ENCODE data around the gene DSCAM.

DSCAM gene

GRCh38 chr21:40562242-40563002, 284.5 kb downstream of the DSCAM start:
- no peaks in the 10 kb centered on the region for H3K4me1 Mint-ChIP-seq (ENCODE audit: low read depth)
- no peak overlapping the region for H3K4me3 Mint-ChIP-seq

GRCh38 chr21:40556442-40556968, 290.5 kb downstream of the DSCAM start:
- no peak for DNase-seq (ENCODE audit: low spot score)
- Mint-ChIP-seq H3K9me3 (peaks cover 32% of the 10 kb centered on the region), H3K4me3 (no peak overlapping the region), H3K27ac (no peak overlapping the region), H3K36me3 (ENCODE audit: low read depth) (no peaks in the 10 kb centered on the region), H3K27me3 (ENCODE audit: low read depth) (no peaks in the 10 kb centered on the region), H3K4me1 (ENCODE audit: low read depth) (no peaks in the 10 kb centered on the region)

More at GRCh38 chr21:40562242-40563002, 284.5 kb downstream of the DSCAM start:
- H3K27me3 Mint-ChIP-seq (ENCODE audit: low read depth): no peaks in the 10 kb centered on the region
- peaks cover 47% of the 10 kb centered on the region for H3K9me3 Mint-ChIP-seq
- no peaks in the 10 kb centered on the region for H3K36me3 Mint-ChIP-seq (ENCODE audit: low read depth)
- no peak for DNase-seq (ENCODE audit: low spot score)
- H3K27ac Mint-ChIP-seq: no peak overlapping the region

GRCh38 chr21:40555021-40555528, 291.9 kb downstream of the DSCAM start:
- DNase-seq (ENCODE audit: low spot score): no peak
- peaks cover 22% of the 10 kb centered on the region for H3K9me3 Mint-ChIP-seq
- no peaks in the 10 kb centered on the region for H3K36me3 Mint-ChIP-seq (ENCODE audit: low read depth)
- H3K27ac Mint-ChIP-seq: no peak overlapping the region
- no peaks in the 10 kb centered on the region for H3K4me1 Mint-ChIP-seq (ENCODE audit: low read depth)
- H3K27me3 Mint-ChIP-seq (ENCODE audit: low read depth): no peaks in the 10 kb centered on the region
- H3K4me3 Mint-ChIP-seq: no peak overlapping the region

- DNase-seq (ENCODE audit: low spot score): no peak
- Mint-ChIP-seq H3K4me1 (ENCODE audit: low read depth) (no peaks in the 10 kb centered on the region), H3K27ac (no peak overlapping the region), H3K9me3 (peaks cover 22% of the 10 kb centered on the region), H3K4me3 (no peak overlapping the region), H3K36me3 (ENCODE audit: low read depth) (no peaks in the 10 kb centered on the region), H3K27me3 (ENCODE audit: low read depth) (no peaks in the 10 kb centered on the region)
Observed at GRCh38 chr21:40553781-40554180, 293.2 kb downstream of the DSCAM start.

- H3K4me1 Mint-ChIP-seq (ENCODE audit: low read depth): no peaks in the 10 kb centered on the region
Observed at GRCh38 chr21:40547906-40548513, 298.9 kb downstream of the DSCAM start.

GRCh38 chr21:40546647-40547046, 300.3 kb downstream of the DSCAM start:
- H3K9me3 Mint-ChIP-seq: peaks cover 6% of the 10 kb centered on the region
- H3K4me3 Mint-ChIP-seq: no peak overlapping the region
- H3K4me1 Mint-ChIP-seq (ENCODE audit: low read depth): no peaks in the 10 kb centered on the region
- H3K36me3 Mint-ChIP-seq (ENCODE audit: low read depth): no peaks in the 10 kb centered on the region
- no peaks in the 10 kb centered on the region for H3K27me3 Mint-ChIP-seq (ENCODE audit: low read depth)
- H3K27ac Mint-ChIP-seq: no peak overlapping the region
- no peak for DNase-seq (ENCODE audit: low spot score)

More at GRCh38 chr21:40547906-40548513, 298.9 kb downstream of the DSCAM start:
- H3K4me3 Mint-ChIP-seq: no peak overlapping the region
- no peak overlapping the region for H3K27ac Mint-ChIP-seq
- peaks cover 9% of the 10 kb centered on the region for H3K9me3 Mint-ChIP-seq
- no peaks in the 10 kb centered on the region for H3K36me3 Mint-ChIP-seq (ENCODE audit: low read depth)
- DNase-seq (ENCODE audit: low spot score): no peak
- no peaks in the 10 kb centered on the region for H3K27me3 Mint-ChIP-seq (ENCODE audit: low read depth)

- Mint-ChIP-seq H3K4me3 (no peak overlapping the region), H3K9me3 (peaks cover 30% of the 10 kb centered on the region), H3K4me1 (ENCODE audit: low read depth) (no peaks in the 10 kb centered on the region), H3K27me3 (ENCODE audit: low read depth) (no peaks in the 10 kb centered on the region), H3K36me3 (ENCODE audit: low read depth) (no peaks in the 10 kb centered on the region), H3K27ac (no peak overlapping the region)
- DNase-seq (ENCODE audit: low spot score): no peak
Observed at GRCh38 chr21:40540216-40540615, 306.7 kb downstream of the DSCAM start.

GRCh38 chr21:40534886-40535285, 312.1 kb downstream of the DSCAM start:
- Mint-ChIP-seq H3K4me1 (ENCODE audit: low read depth) (no peaks in the 10 kb centered on the region), H3K36me3 (ENCODE audit: low read depth) (no peaks in the 10 kb centered on the region), H3K4me3 (no peak overlapping the region), H3K27ac (no peak overlapping the region), H3K9me3 (peaks cover 44% of the 10 kb centered on the region), H3K27me3 (ENCODE audit: low read depth) (no peaks in the 10 kb centered on the region)
- no peak for DNase-seq (ENCODE audit: low spot score)

GRCh38 chr21:40531431-40532110, 315.4 kb downstream of the DSCAM start:
- Mint-ChIP-seq H3K4me3 (no peak overlapping the region), H3K27ac (no peak overlapping the region), H3K27me3 (ENCODE audit: low read depth) (no peaks in the 10 kb centered on the region), H3K9me3 (peaks cover 57% of the 10 kb centered on the region), H3K36me3 (ENCODE audit: low read depth) (no peaks in the 10 kb centered on the region), H3K4me1 (ENCODE audit: low read depth) (no peaks in the 10 kb centered on the region)
- DNase-seq (ENCODE audit: low spot score): no peak

- no peak overlapping the region for H3K4me3 Mint-ChIP-seq
- no peak for DNase-seq (ENCODE audit: low spot score)
- no peaks in the 10 kb centered on the region for H3K27me3 Mint-ChIP-seq (ENCODE audit: low read depth)
Observed at GRCh38 chr21:40531016-40531415, 315.9 kb downstream of the DSCAM start.

GRCh38 chr21:40517646-40518045, 329.3 kb downstream of the DSCAM start:
- H3K4me3 Mint-ChIP-seq: no peak overlapping the region
- no peaks in the 10 kb centered on the region for H3K27me3 Mint-ChIP-seq (ENCODE audit: low read depth)
- H3K27ac Mint-ChIP-seq: no peak overlapping the region
- H3K9me3 Mint-ChIP-seq: peaks cover 5% of the 10 kb centered on the region
- H3K36me3 Mint-ChIP-seq (ENCODE audit: low read depth): no peaks in the 10 kb centered on the region
- H3K4me1 Mint-ChIP-seq (ENCODE audit: low read depth): no peaks in the 10 kb centered on the region
- no peak for DNase-seq (ENCODE audit: low spot score)

More at GRCh38 chr21:40531016-40531415, 315.9 kb downstream of the DSCAM start:
- H3K36me3 Mint-ChIP-seq (ENCODE audit: low read depth): no peaks in the 10 kb centered on the region
- no peaks in the 10 kb centered on the region for H3K4me1 Mint-ChIP-seq (ENCODE audit: low read depth)
- no peak overlapping the region for H3K27ac Mint-ChIP-seq
- H3K9me3 Mint-ChIP-seq: peaks cover 56% of the 10 kb centered on the region

- Mint-ChIP-seq H3K27ac (no peak overlapping the region), H3K27me3 (ENCODE audit: low read depth) (no peaks in the 10 kb centered on the region), H3K4me3 (no peak overlapping the region), H3K9me3 (peaks cover 11% of the 10 kb centered on the region), H3K4me1 (ENCODE audit: low read depth) (no peaks in the 10 kb centered on the region), H3K36me3 (ENCODE audit: low read depth) (no peaks in the 10 kb centered on the region)
- no peak for DNase-seq (ENCODE audit: low spot score)
Observed at GRCh38 chr21:40516335-40516734, 330.6 kb downstream of the DSCAM start.

- H3K4me3 Mint-ChIP-seq: no peak overlapping the region
- no peak for DNase-seq (ENCODE audit: low spot score)
- no peaks in the 10 kb centered on the region for H3K36me3 Mint-ChIP-seq (ENCODE audit: low read depth)
- no peak overlapping the region for H3K27ac Mint-ChIP-seq
- peaks cover 11% of the 10 kb centered on the region for H3K9me3 Mint-ChIP-seq
- no peaks in the 10 kb centered on the region for H3K27me3 Mint-ChIP-seq (ENCODE audit: low read depth)
- no peaks in the 10 kb centered on the region for H3K4me1 Mint-ChIP-seq (ENCODE audit: low read depth)
Observed at GRCh38 chr21:40512590-40512989, 334.4 kb downstream of the DSCAM start.

GRCh38 chr21:40507978-40508377, 339.0 kb downstream of the DSCAM start:
- Mint-ChIP-seq H3K4me1 (ENCODE audit: low read depth) (no peaks in the 10 kb centered on the region), H3K27me3 (ENCODE audit: low read depth) (no peaks in the 10 kb centered on the region), H3K27ac (no peak overlapping the region), H3K4me3 (no peak overlapping the region), H3K36me3 (ENCODE audit: low read depth) (no peaks in the 10 kb centered on the region), H3K9me3 (peaks cover 12% of the 10 kb centered on the region)
- DNase-seq (ENCODE audit: low spot score): no peak

All from T-helper 2 cell treated with Interferon-gamma antibody and Interleukin-4, amounts not matched to agents 5 μg/mL and 100 μg/mL, for 36 hours (primary cell).